ENCODE measurements around the gene CBFA2T3.

Gene CBFA2T3

GRCh38 chr16:88941913-88942909 lies 34.8 kb downstream of the CBFA2T3 start:
- no peak overlapping the region for H3K27ac ChIP-seq
- no peaks in the 10 kb centered on the region for H3K36me3 ChIP-seq (ENCODE audit: insufficient read depth, low read length)
- TF ChIP-seq FOXP2 (optimal IDR thresholded peaks at IDR 0.05; ENCODE audit: control extremely low read depth, extremely low read length, insufficient read depth): no peak
- TF ChIP-seq EZH2 (IDR thresholded peaks at IDR 0.05): no peak
- TF ChIP-seq POLR2AphosphoS5 (IDR thresholded peaks at IDR 0.05; ENCODE audit: borderline replicate concordance, low read depth, low read length): no peak
- DNase-seq (ENCODE audit: low read depth, low spot score): no peak
- H3K9me3 ChIP-seq (ENCODE audit: low read depth, low read length): no peaks in the 10 kb centered on the region
- H3K4me3 ChIP-seq: no peak overlapping the region
- H3K9ac ChIP-seq (ENCODE audit: insufficient read length): no peak overlapping the region

GRCh38 chr16:88940862-88941817 lies 35.9 kb downstream of the CBFA2T3 start:
- no peak overlapping the region for H3K27ac ChIP-seq
- H3K36me3 ChIP-seq (ENCODE audit: insufficient read depth, low read length): no peaks in the 10 kb centered on the region
- H3K9me3 ChIP-seq (ENCODE audit: low read depth, low read length): no peaks in the 10 kb centered on the region
- no peak for DNase-seq (ENCODE audit: low read depth, low spot score)
- no peak for TF ChIP-seq POLR2AphosphoS5 (IDR thresholded peaks at IDR 0.05; ENCODE audit: borderline replicate concordance, low read depth, low read length)
- no peak for TF ChIP-seq EZH2 (IDR thresholded peaks at IDR 0.05)
- TF ChIP-seq FOXP2 (optimal IDR thresholded peaks at IDR 0.05; ENCODE audit: control extremely low read depth, extremely low read length, insufficient read depth): no peak
- no peak overlapping the region for H3K9ac ChIP-seq (ENCODE audit: insufficient read length)
- no peak overlapping the region for H3K4me3 ChIP-seq

GRCh38 chr16:88939972-88940861 lies 36.8 kb downstream of the CBFA2T3 start:
- Histone ChIP-seq H3K9me3 (ENCODE audit: low read depth, low read length) (no peaks in the 10 kb centered on the region), H3K27ac (no peak overlapping the region), H3K4me3 (no peak overlapping the region), H3K9ac (ENCODE audit: insufficient read length) (no peak overlapping the region), H3K36me3 (ENCODE audit: insufficient read depth, low read length) (no peaks in the 10 kb centered on the region)
- TF ChIP-seq POLR2AphosphoS5 (IDR thresholded peaks at IDR 0.05; ENCODE audit: borderline replicate concordance, low read depth, low read length) (no peak), FOXP2 (optimal IDR thresholded peaks at IDR 0.05; ENCODE audit: control extremely low read depth, extremely low read length, insufficient read depth) (no peak), EZH2 (IDR thresholded peaks at IDR 0.05) (peak; percentile 59)
- DNase-seq (ENCODE audit: low read depth, low spot score): no peak

GRCh38 chr16:88939245-88939971 lies 37.6 kb downstream of the CBFA2T3 start:
- H3K36me3 ChIP-seq (ENCODE audit: insufficient read depth, low read length): no peaks in the 10 kb centered on the region
- no peaks in the 10 kb centered on the region for H3K9me3 ChIP-seq (ENCODE audit: low read depth, low read length)
- no peak for TF ChIP-seq FOXP2 (optimal IDR thresholded peaks at IDR 0.05; ENCODE audit: control extremely low read depth, extremely low read length, insufficient read depth)
- no peak for TF ChIP-seq POLR2AphosphoS5 (IDR thresholded peaks at IDR 0.05; ENCODE audit: borderline replicate concordance, low read depth, low read length)
- no peak for TF ChIP-seq EZH2 (IDR thresholded peaks at IDR 0.05)
- no peak for DNase-seq (ENCODE audit: low read depth, low spot score)
- H3K27ac ChIP-seq: no peak overlapping the region
- no peak overlapping the region for H3K4me3 ChIP-seq
- H3K9ac ChIP-seq (ENCODE audit: insufficient read length): no peak overlapping the region

- no peak for DNase-seq (ENCODE audit: low read depth, low spot score)
- no peak for TF ChIP-seq FOXP2 (optimal IDR thresholded peaks at IDR 0.05; ENCODE audit: control extremely low read depth, extremely low read length, insufficient read depth)
- no peak for TF ChIP-seq EZH2 (IDR thresholded peaks at IDR 0.05)
- TF ChIP-seq POLR2AphosphoS5 (IDR thresholded peaks at IDR 0.05; ENCODE audit: borderline replicate concordance, low read depth, low read length): no peak
- no peak overlapping the region for H3K27ac ChIP-seq
- no peaks in the 10 kb centered on the region for H3K36me3 ChIP-seq (ENCODE audit: insufficient read depth, low read length)
- H3K9ac ChIP-seq (ENCODE audit: insufficient read length): no peak overlapping the region
- no peak overlapping the region for H3K4me3 ChIP-seq
- H3K9me3 ChIP-seq (ENCODE audit: low read depth, low read length): no peaks in the 10 kb centered on the region
Observed at GRCh38 chr16:88938777-88939244, 38.2 kb downstream of the CBFA2T3 start.

- no peak for DNase-seq (ENCODE audit: low read depth, low spot score)
- Histone ChIP-seq H3K9me3 (ENCODE audit: low read depth, low read length) (no peaks in the 10 kb centered on the region), H3K27ac (no peak overlapping the region), H3K4me3 (no peak overlapping the region), H3K9ac (ENCODE audit: insufficient read length) (no peak overlapping the region), H3K36me3 (ENCODE audit: insufficient read depth, low read length) (no peaks in the 10 kb centered on the region)
- no peak for TF ChIP-seq POLR2AphosphoS5 (IDR thresholded peaks at IDR 0.05; ENCODE audit: borderline replicate concordance, low read depth, low read length)
- TF ChIP-seq EZH2 (IDR thresholded peaks at IDR 0.05): no peak
- TF ChIP-seq FOXP2 (optimal IDR thresholded peaks at IDR 0.05; ENCODE audit: control extremely low read depth, extremely low read length, insufficient read depth): no peak
Observed at GRCh38 chr16:88938119-88938776, 38.8 kb downstream of the CBFA2T3 start.
